IMR-90 (cell line): ENCODE measurements around the gene ZNF622.

Experiments
- BHLHE40 ChIP-seq: fragments of 150-350 bp; IDR thresholded peaks from 2 replicates; pipeline ENCODE4 v1.6.1; 2016; ENCODE audit warnings: mild to moderate bottlenecking, low read depth, low read length
- CHD1 ChIP-seq: IDR thresholded peaks from 2 replicates; pipeline ENCODE4 v1.6.1; 2012; ENCODE audit warnings: low read depth, low read length, improper control_type of control experiment
- FOS ChIP-seq: fragments of 150-350 bp; IDR thresholded peaks from 2 replicates; pipeline ENCODE4 v1.6.1; 2016; ENCODE audit warnings: low read depth, low read length
- MAFK ChIP-seq: IDR thresholded peaks from 2 replicates; pipeline ENCODE4 v1.6.1; 2012; ENCODE audit warnings: low read depth, low read length, improper control_type of control experiment
- MAZ ChIP-seq: IDR thresholded peaks from 2 replicates; pipeline ENCODE4 v1.6.1; 2012; ENCODE audit warnings: low read depth, mild to moderate bottlenecking, low read length, improper control_type of control experiment, moderate library complexity, borderline replicate concordance
- MXI1 ChIP-seq: IDR thresholded peaks from 2 replicates; pipeline ENCODE4 v1.6.1; 2012; ENCODE audit warnings: low read depth, mild to moderate bottlenecking, low read length, moderate library complexity, borderline replicate concordance
- POLR2A ChIP-seq: IDR thresholded peaks from 2 replicates; pipeline ENCODE4 v1.6.1; 2012; ENCODE audit warnings: mild to moderate bottlenecking, low read depth, low read length
- RAD21 ChIP-seq: IDR thresholded peaks from 2 replicates; pipeline ENCODE4 v1.6.1; 2012; ENCODE audit warnings: low read length, improper control_type of control experiment
- RCOR1 ChIP-seq: IDR thresholded peaks from 2 replicates; pipeline ENCODE4 v1.6.1; 2012; ENCODE audit warnings: mild to moderate bottlenecking, low read length, improper control_type of control experiment; ENCODE audit not compliant: insufficient replicate concordance
- RFX5 ChIP-seq: IDR thresholded peaks from 2 replicates; pipeline ENCODE4 v1.8.0; 2012; ENCODE audit warnings: low read depth, mild to moderate bottlenecking, low read length, moderate library complexity
- SMC3 ChIP-seq: fragments of 150-350 bp; IDR thresholded peaks from 2 replicates; pipeline ENCODE4 v1.6.1; 2016; ENCODE audit warnings: low read depth, mild to moderate bottlenecking, antibody characterized with exemption, low read length, moderate library complexity
- TF ChIP-seq, protein P1 (sequence below): conservative IDR thresholded peaks from 2 replicates; pipeline ENCODE4 v1.5.1; 2012; ENCODE audit warnings: mild to moderate bottlenecking, low read depth, low read length, improper control_type of control experiment
- TF ChIP-seq, protein P2 (sequence below): fragments of 150-350 bp; IDR thresholded peaks from 2 replicates; pipeline ENCODE4 v1.6.1; 2017; ENCODE audit warnings: mild to moderate bottlenecking, antibody characterized with exemption, low read length, low read depth

GRCh38 chr5:16427587-16427986 is 38.0 kb downstream of the ZNF622 start:
- TF ChIP-seq, protein P1, sequence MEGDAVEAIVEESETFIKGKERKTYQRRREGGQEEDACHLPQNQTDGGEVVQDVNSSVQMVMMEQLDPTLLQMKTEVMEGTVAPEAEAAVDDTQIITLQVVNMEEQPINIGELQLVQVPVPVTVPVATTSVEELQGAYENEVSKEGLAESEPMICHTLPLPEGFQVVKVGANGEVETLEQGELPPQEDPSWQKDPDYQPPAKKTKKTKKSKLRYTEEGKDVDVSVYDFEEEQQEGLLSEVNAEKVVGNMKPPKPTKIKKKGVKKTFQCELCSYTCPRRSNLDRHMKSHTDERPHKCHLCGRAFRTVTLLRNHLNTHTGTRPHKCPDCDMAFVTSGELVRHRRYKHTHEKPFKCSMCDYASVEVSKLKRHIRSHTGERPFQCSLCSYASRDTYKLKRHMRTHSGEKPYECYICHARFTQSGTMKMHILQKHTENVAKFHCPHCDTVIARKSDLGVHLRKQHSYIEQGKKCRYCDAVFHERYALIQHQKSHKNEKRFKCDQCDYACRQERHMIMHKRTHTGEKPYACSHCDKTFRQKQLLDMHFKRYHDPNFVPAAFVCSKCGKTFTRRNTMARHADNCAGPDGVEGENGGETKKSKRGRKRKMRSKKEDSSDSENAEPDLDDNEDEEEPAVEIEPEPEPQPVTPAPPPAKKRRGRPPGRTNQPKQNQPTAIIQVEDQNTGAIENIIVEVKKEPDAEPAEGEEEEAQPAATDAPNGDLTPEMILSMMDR: no peak
- TF ChIP-seq CHD1 (no peak), POLR2A (no peak), RCOR1 (no peak), RFX5 (no peak), FOS (no peak), MAZ (no peak), RAD21 (no peak), MAFK (no peak), BHLHE40 (no peak), MXI1 (no peak), SMC3 (no peak)
- TF ChIP-seq, protein P2, sequence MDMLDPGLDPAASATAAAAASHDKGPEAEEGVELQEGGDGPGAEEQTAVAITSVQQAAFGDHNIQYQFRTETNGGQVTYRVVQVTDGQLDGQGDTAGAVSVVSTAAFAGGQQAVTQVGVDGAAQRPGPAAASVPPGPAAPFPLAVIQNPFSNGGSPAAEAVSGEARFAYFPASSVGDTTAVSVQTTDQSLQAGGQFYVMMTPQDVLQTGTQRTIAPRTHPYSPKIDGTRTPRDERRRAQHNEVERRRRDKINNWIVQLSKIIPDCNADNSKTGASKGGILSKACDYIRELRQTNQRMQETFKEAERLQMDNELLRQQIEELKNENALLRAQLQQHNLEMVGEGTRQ: no peak
